Stimulated activated CD8-positive, alpha-beta memory T cell treated with anti-CD3 and anti-CD28 coated beads, Interleukin-12 subunit alpha, Interleukin-12 subunit beta, amount 100 ng/mL, for 24 hours (primary cell): ENCODE results near the gene MRPL38.
"Not testable (repeated sequence)": the region's sequence is repeated elsewhere in the genome, so short reads cannot be mapped to it uniquely, and the experiment has no call there.

Experiments
- DNase-seq: peaks from one replicate; pipeline ENCODE4 v3.0.0-alpha.2; 2020; ENCODE audit errors: extremely low read depth

The MRPL38 gene

DNA sequence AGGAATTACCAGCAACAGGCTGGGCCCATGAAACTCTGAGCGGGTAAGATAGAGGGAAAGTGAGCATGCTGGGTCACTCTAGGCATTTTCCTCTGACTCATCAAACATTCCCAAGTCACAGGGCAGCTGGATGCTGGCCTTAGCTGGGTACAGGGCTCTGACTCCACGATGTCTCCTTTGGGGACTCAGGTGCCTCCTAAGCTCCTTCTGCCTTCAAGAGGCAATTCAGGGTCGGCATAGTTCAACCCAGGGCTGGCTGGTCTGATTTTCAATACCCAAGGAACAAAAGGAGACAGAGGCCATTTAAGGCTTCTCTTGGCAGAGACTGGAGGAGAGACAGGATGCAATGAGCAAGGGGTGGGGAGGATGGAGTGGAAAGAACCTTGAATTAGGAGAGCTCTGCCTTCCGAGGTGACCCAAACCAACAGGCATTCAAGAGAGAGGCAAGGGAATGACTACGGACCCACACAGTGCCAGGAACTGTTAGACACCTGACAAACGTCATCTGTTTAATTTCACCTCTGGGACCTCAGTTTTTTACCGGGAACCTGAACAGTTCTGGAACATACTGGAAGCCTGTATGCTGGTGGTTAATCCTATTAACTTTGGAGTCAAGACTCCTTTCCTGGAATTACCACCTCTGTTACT lies 50.5 kb downstream of the MRPL38 start:
- DNase-seq = no peak

- no peak for DNase-seq
Measured at GRCh38 chr17:75853433-75853832, 51.3 kb downstream of the MRPL38 start.

- not testable (repeated sequence) for DNase-seq
Measured at GRCh38 chr17:75851693-75851991, 53.0 kb downstream of the MRPL38 start.

DNA sequence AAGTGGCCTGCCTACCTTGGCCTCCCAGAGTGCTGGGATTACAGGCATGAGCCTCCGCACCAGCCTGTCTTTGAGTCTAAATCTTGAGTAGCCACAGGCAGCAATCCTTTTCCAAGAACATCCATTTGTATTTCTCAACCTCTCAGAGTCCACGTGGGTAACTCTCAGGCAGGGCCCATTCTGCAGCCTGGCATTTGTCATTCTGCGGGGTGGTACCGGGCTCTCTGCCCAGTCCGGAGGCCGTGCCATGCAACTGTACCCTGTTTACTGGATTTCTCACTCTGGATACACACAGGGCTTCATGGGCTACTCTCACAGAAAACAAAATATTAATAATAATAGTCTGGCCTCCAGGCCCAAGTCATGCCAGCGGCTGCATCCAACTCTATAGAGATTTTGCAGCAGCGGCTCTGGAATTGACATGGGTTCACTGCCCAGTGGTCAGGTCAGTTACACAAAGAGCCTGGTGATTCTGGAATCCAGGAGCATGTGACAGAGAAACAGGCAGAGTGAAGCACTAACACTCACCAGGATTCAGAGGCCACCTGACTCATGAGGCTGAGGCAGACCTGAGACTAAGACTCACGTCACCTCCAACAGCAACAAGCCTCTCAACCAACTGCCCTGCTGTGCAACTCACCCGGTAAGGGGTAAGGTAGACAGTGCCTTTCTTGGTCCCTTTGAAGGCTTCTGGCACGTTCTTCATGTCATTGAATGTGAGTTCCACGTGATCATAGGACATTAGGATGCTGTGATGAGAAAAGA lies 53.6 kb downstream of the MRPL38 start:
- no peak for DNase-seq

DNA sequence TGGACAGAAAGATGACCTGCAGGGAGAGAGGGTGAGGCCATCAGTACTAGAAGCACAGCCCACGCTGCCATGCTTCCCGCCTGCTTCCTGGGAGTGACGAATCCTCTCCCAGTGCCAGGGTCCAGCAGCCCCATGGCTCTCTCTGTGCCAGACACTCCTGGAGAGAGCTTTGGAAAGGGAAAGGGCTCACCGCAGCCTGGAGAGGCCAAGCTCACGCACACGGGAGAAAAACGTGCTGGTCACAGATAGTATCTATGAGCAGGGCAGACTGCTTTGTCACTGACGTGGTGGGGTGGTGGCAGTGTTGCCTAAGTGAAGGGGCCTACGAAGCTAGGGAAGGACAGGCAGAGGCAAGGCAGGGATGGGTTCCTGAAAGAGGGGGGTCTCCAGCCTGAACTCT lies 55.0 kb downstream of the MRPL38 start:
- DNase-seq = no peak

- DNase-seq = no peak
Measured at GRCh38 chr17:75849279-75849646, 55.4 kb downstream of the MRPL38 start.
